Smooth muscle cell (in vitro differentiated cells): ENCODE results near the gene MLST8. TPM values are rescaled to one million over a fixed set of nuclear protein-coding genes. Genes with fewer than 3 reads are reported as not detected.

Source experiments
- DNase-seq: peaks from one replicate; lab custom pipeline; 2025; ENCODE audit not compliant: unreplicated experiment; lab: John Stamatoyannopoulos, UW
- H2AFZ ChIP-seq: fragments of 200-600 bp; sonication (generic); 2 replicates; pipeline ENCODE4 v1.6.0; 2016; ENCODE audit warnings: antibody characterized with exemption, low read depth, mild to moderate bottlenecking
- H3F3A ChIP-seq: fragments of 200-600 bp; sonication (generic); 2 replicates; pipeline ENCODE4 v1.6.0; 2017; ENCODE audit warnings: antibody characterized with exemption, low read depth
- H3K27ac ChIP-seq: fragments of 200-600 bp; sonication (generic); 2 replicates; pipeline ENCODE4 v1.5.1; 2016; ENCODE audit warnings: low read depth, mild to moderate bottlenecking
- H3K27me3 ChIP-seq: fragments of 200-600 bp; sonication (generic); 2 replicates; pipeline ENCODE4 v1.6.1; 2016; ENCODE audit warnings: low read depth, mild to moderate bottlenecking
- H3K36me3 ChIP-seq: fragments of 200-600 bp; sonication (generic); 2 replicates; pipeline ENCODE4 v1.5.1; 2016; ENCODE audit warnings: low read depth
- H3K4me1 ChIP-seq: fragments of 200-600 bp; sonication (generic); 2 replicates; pipeline ENCODE4 v1.5.1; 2016; ENCODE audit warnings: low read depth
- H3K4me2 ChIP-seq: fragments of 200-600 bp; sonication (generic); 2 replicates; pipeline ENCODE4 v1.6.0; 2016; ENCODE audit warnings: mild to moderate bottlenecking
- H3K4me3 ChIP-seq: fragments of 200-600 bp; sonication (generic); 2 replicates; pipeline ENCODE4 v1.5.1; 2016; ENCODE audit warnings: mild to moderate bottlenecking
- H3K79me2 ChIP-seq: fragments of 200-600 bp; sonication (generic); 2 replicates; pipeline ENCODE4 v1.6.0; 2016; ENCODE audit warnings: low read depth, mild to moderate bottlenecking
- H3K9ac ChIP-seq: fragments of 200-600 bp; sonication (generic); 2 replicates; pipeline ENCODE4 v1.6.0; 2016; ENCODE audit warnings: low read depth
- H3K9me3 ChIP-seq: fragments of 200-600 bp; sonication (generic); replicated peaks from 2 replicates; pipeline ENCODE4 v1.5.1; 2016; ENCODE audit warnings: low read depth
- H4K20me1 ChIP-seq: fragments of 200-600 bp; sonication (generic); 2 replicates; pipeline ENCODE4 v1.6.0; 2016; ENCODE audit warnings: low read depth
- CTCF ChIP-seq: fragments of 200-600 bp; sonication (generic); IDR thresholded peaks from 2 replicates; pipeline ENCODE4 v1.5.1; 2017; ENCODE audit warnings: borderline replicate concordance, mild to moderate bottlenecking, antibody characterized with exemption; ENCODE audit not compliant: insufficient read depth, poor library complexity, severe bottlenecking
- WGBS: methylation state at CpG from one replicate; pipeline ENCODE4 v1.1.7; 2016; ENCODE audit warnings: low lambda C conversion rate; 5-methylcytosine and 5-hydroxymethylcytosine counted together
- polyA plus RNA-seq: library from polyadenylated mRNA; unstranded; fragments of >200 nt; fragmentation: Nextera tagmentation; extraction: Ambion mirVana; gene quantifications from 2 replicates; pipeline ENCODE4 v1.2.1, GENCODE V29; 2016
- total RNA-seq: library from RNA; depleted of rRNA; stranded (reverse); fragments of >200 nt; gene quantifications from 2 replicates; pipeline ENCODE4 v1.2.3, GENCODE V29; 2014

MLST8 gene
- total and polyA plus RNA-seq, 2 experiments from 2014 or later, result 37.2 to 67.0 TPM

GRCh38 chr16:2211923-2212347 is 6.7 kb downstream of the MLST8 start:
- Histone ChIP-seq H2AFZ (no peak overlapping the region), H3K36me3 (no peaks in the 10 kb centered on the region), H3K4me3 (no peak overlapping the region), H3K4me2 (no peak overlapping the region), H3K9me3 (no peaks in the 10 kb centered on the region), H3K9ac (no peak overlapping the region), H3K27ac (no peak overlapping the region), H3F3A (no peaks in the 10 kb centered on the region), H4K20me1 (peaks cover 15% of the 10 kb centered on the region), H3K4me1 (peaks cover 13% of the 10 kb centered on the region), H3K27me3 (no peaks in the 10 kb centered on the region), H3K79me2 (peaks cover 19% of the 10 kb centered on the region)
- DNase-seq, result no peak
- WGBS, result 96% methylated on average over 11 of the region's 11 CpGs
- no peak for TF ChIP-seq CTCF

GRCh38 chr16:2212362-2213324 is 7.4 kb downstream of the MLST8 start:
- Histone ChIP-seq H3K9me3 (no peaks in the 10 kb centered on the region), H3K36me3 (no peaks in the 10 kb centered on the region), H3K4me2 (peak overlapping the region; percentile 99), H2AFZ (no peak overlapping the region), H3K4me1 (peaks cover 13% of the 10 kb centered on the region), H3K27ac (no peak overlapping the region), H4K20me1 (peaks cover 15% of the 10 kb centered on the region), H3K4me3 (peak overlapping the region; percentile 90), H3K9ac (peak overlapping the region; percentile 81), H3K79me2 (peaks cover 19% of the 10 kb centered on the region), H3K27me3 (no peaks in the 10 kb centered on the region), H3F3A (no peaks in the 10 kb centered on the region)
- TF ChIP-seq CTCF, result no peak
- WGBS, result 85% methylated on average over 19 of the region's 19 CpGs
- DNase-seq, result no peak

- no peaks in the 10 kb centered on the region for H3F3A ChIP-seq
- no peaks in the 10 kb centered on the region for H3K36me3 ChIP-seq
- TF ChIP-seq CTCF, result no peak
- no peak overlapping the region for H2AFZ ChIP-seq
- H3K4me3 ChIP-seq, result peak overlapping the region; percentile 90
- peaks cover 19% of the 10 kb centered on the region for H3K79me2 ChIP-seq
- peaks cover 15% of the 10 kb centered on the region for H4K20me1 ChIP-seq
- H3K4me2 ChIP-seq, result peak overlapping the region; percentile 99
- peak overlapping the region; percentile 81 for H3K9ac ChIP-seq
- WGBS, result 1% methylated on average over 74 of the region's 98 CpGs
- H3K27ac ChIP-seq, result peak overlapping the region; percentile 60
- H3K4me1 ChIP-seq, result peaks cover 13% of the 10 kb centered on the region
- H3K9me3 ChIP-seq, result no peaks in the 10 kb centered on the region
- no peaks in the 10 kb centered on the region for H3K27me3 ChIP-seq
- no peak for DNase-seq
Measured at GRCh38 chr16:2213817-2214718, 8.8 kb downstream of the MLST8 start.
